Fibroblast of lung (primary cell): ENCODE data around the gene ABHD10. TPM values are rescaled to one million over a fixed set of nuclear protein-coding genes. Genes with fewer than 3 reads are reported as not detected.

Experiments
- DNase-seq, 2 donors: peaks; one replicate each; pipeline versions ENCODE4 v3.0.0 to v3.0.0-alpha.2; 2010; ENCODE audit warnings: low read depth in 2 of 2
- H2AFZ ChIP-seq: 2 replicates; pipeline ENCODE4 v1.5.1; 2012; ENCODE audit warnings: low read length, control low read depth, inconsistent platforms
- H3K27ac ChIP-seq: 2 replicates; pipeline ENCODE4 v1.5.1; 2011; ENCODE audit warnings: low read length, control low read depth; ENCODE audit not compliant: insufficient read depth
- H3K27me3 ChIP-seq: 2 replicates; pipeline ENCODE4 v1.5.1; 2011; ENCODE audit warnings: mild to moderate bottlenecking, low read length; ENCODE audit not compliant: control insufficient read depth, insufficient read depth
- H3K36me3 ChIP-seq: 2 replicates; pipeline ENCODE4 v1.5.1; 2011; ENCODE audit warnings: low read length; ENCODE audit not compliant: control insufficient read depth, insufficient read depth
- H3K4me1 ChIP-seq: 2 replicates; pipeline ENCODE4 v1.5.1; 2011; ENCODE audit warnings: low read length; ENCODE audit not compliant: control insufficient read depth, insufficient read depth; ENCODE audit errors: extremely low read depth
- H3K4me2 ChIP-seq: 2 replicates; pipeline ENCODE4 v1.5.1; 2011; ENCODE audit warnings: low read length, control low read depth; ENCODE audit not compliant: insufficient read depth; ENCODE audit errors: extremely low read depth
- H3K4me3 ChIP-seq, 4 experiments: fragments of 200-600 bp in 1 of 4; sonication (generic) in 1 of 4; replicated peaks in 1 of 4; 2 replicates each; pipeline ENCODE4 v1.5.1; 2011 to 2016; ENCODE audit warnings: low read length in 4 of 4, low read depth in 3 of 4, mild to moderate bottlenecking in 3 of 4, control low read depth in 2 of 4, inconsistent platforms in 1 of 4, mixed read lengths in 1 of 4; ENCODE audit not compliant: insufficient read depth in 1 of 4; ENCODE audit errors: control extremely low read depth in 1 of 4
- H3K79me2 ChIP-seq: 2 replicates; pipeline ENCODE4 v1.5.1; 2012; ENCODE audit warnings: mild to moderate bottlenecking, low read length, inconsistent platforms; ENCODE audit not compliant: control insufficient read depth, insufficient read depth
- H3K9ac ChIP-seq: 2 replicates; pipeline ENCODE4 v1.5.1; 2011; ENCODE audit warnings: mild to moderate bottlenecking, low read length, control low read depth; ENCODE audit not compliant: insufficient read depth
- H3K9me3 ChIP-seq: 2 replicates; pipeline ENCODE4 v1.5.1; 2012; ENCODE audit warnings: low read depth, low read length; ENCODE audit not compliant: control insufficient read depth, insufficient read depth
- H4K20me1 ChIP-seq: 2 replicates; pipeline ENCODE4 v1.5.1; 2011; ENCODE audit warnings: low read length; ENCODE audit not compliant: control insufficient read depth, insufficient read depth; ENCODE audit errors: extremely low read depth
- CTCF ChIP-seq, 2 donors: IDR thresholded peaks in 1 of 2; conservative IDR thresholded peaks in 1 of 2; 1 replicate in 1 of 2; 2 replicates in 1 of 2; pipeline ENCODE4 v1.5.1; 2011 to 2012; ENCODE audit warnings: low read length in 2 of 2, control low read depth in 1 of 2, inconsistent platforms in 1 of 2, low read depth in 1 of 2, mild to moderate bottlenecking in 1 of 2
- EZH2 ChIP-seq: IDR thresholded peaks from 2 replicates; pipeline ENCODE4 v1.5.1; 2012; ENCODE audit warnings: low read length, control low read depth, mild to moderate bottlenecking; ENCODE audit errors: missing control alignments
- polyA plus RNA-seq, 2 donors: library from polyadenylated mRNA; depleted of rRNA in 1 of 2; stranded (reverse) in 1 of 2; unstranded in 1 of 2; fragments of >200 nt; gene quantifications; 2 replicates each; pipeline ENCODE4 v1.2.1, GENCODE V29; 2011 to 2012; ENCODE audit warnings: missing spikeins in 1 of 2
- total RNA-seq: library from RNA; depleted of rRNA; stranded (reverse); fragments of >200 nt; gene quantifications from 2 replicates; pipeline ENCODE4 v1.2.1, GENCODE V29; 2014

ABHD10 gene
- total and polyA plus RNA-seq, 2 donors (not counting 1 experiment from before 2014, with no cell fraction given): 29.8 to 48.6 TPM

GRCh38 chr3:111951032-111951431, 27.8 kb upstream of the ABHD10 start:
- H3K4me1 ChIP-seq: no peaks in the 10 kb centered on the region
- no peak for DNase-seq
- no peaks in the 10 kb centered on the region for H3K79me2 ChIP-seq
- no peak overlapping the region for H3K9ac ChIP-seq
- no peak overlapping the region for H3K4me3 ChIP-seq
- H2AFZ ChIP-seq: no peak overlapping the region
- H3K9me3 ChIP-seq: no peaks in the 10 kb centered on the region
- TF ChIP-seq EZH2 (no peak), CTCF (conservative IDR thresholded peaks at IDR 0.05 in 1 of 2, IDR thresholded peaks at IDR 0.05 in 1 of 2; ENCODE audit: low read depth in 1 of 2, low read length in 2 of 2) (no peak)
- H3K4me2 ChIP-seq: no peak overlapping the region
- peaks cover 7% of the 10 kb centered on the region for H3K36me3 ChIP-seq
- no peaks in the 10 kb centered on the region for H3K27me3 ChIP-seq
- H4K20me1 ChIP-seq: no peaks in the 10 kb centered on the region
- no peak overlapping the region for H3K27ac ChIP-seq

GRCh38 chr3:111952086-111952485, 26.7 kb upstream of the ABHD10 start:
- no peak overlapping the region for H3K4me2 ChIP-seq

GRCh38 chr3:111952866-111953450, 25.9 kb upstream of the ABHD10 start:
- H3K4me1 ChIP-seq: no peaks in the 10 kb centered on the region
- TF ChIP-seq EZH2: no peak
- TF ChIP-seq CTCF (conservative IDR thresholded peaks at IDR 0.05 in 1 of 2, IDR thresholded peaks at IDR 0.05 in 1 of 2; ENCODE audit: low read depth in 1 of 2, low read length in 2 of 2): no peak
- H3K4me3 ChIP-seq: no peak overlapping the region
- no peak overlapping the region for H3K4me2 ChIP-seq
- H3K79me2 ChIP-seq: no peaks in the 10 kb centered on the region
- H3K9ac ChIP-seq: no peak overlapping the region
- H3K9me3 ChIP-seq: no peaks in the 10 kb centered on the region
- H3K36me3 ChIP-seq: peaks cover 7% of the 10 kb centered on the region
- H2AFZ ChIP-seq: no peak overlapping the region
- no peak overlapping the region for H3K27ac ChIP-seq
- no peaks in the 10 kb centered on the region for H4K20me1 ChIP-seq
- DNase-seq: no peak
- no peaks in the 10 kb centered on the region for H3K27me3 ChIP-seq

More at GRCh38 chr3:111952086-111952485, 26.7 kb upstream of the ABHD10 start:
- H3K79me2 ChIP-seq: no peaks in the 10 kb centered on the region
- H3K4me1 ChIP-seq: no peaks in the 10 kb centered on the region
- H3K9me3 ChIP-seq: no peaks in the 10 kb centered on the region
- no peak overlapping the region for H3K27ac ChIP-seq
- H2AFZ ChIP-seq: no peak overlapping the region
- no peak for DNase-seq
- no peaks in the 10 kb centered on the region for H3K27me3 ChIP-seq
- no peak overlapping the region for H3K9ac ChIP-seq
- TF ChIP-seq EZH2: no peak
- TF ChIP-seq CTCF (conservative IDR thresholded peaks at IDR 0.05 in 1 of 2, IDR thresholded peaks at IDR 0.05 in 1 of 2; ENCODE audit: low read depth in 1 of 2, low read length in 2 of 2): no peak
- H4K20me1 ChIP-seq: no peaks in the 10 kb centered on the region
- peaks cover 7% of the 10 kb centered on the region for H3K36me3 ChIP-seq
- H3K4me3 ChIP-seq: no peak overlapping the region
